ENCODE data around the gene MLLT6.

The MLLT6 gene

GRCh38 chr17:38735161-38735997, 30.3 kb downstream of the MLLT6 start:
- H3K9me3 ChIP-seq (ENCODE audit: control insufficient read depth, low read length), result no peaks in the 10 kb centered on the region
- peak overlapping the region in 1 of 2 experiments; percentile 74 for H2BK12ac ChIP-seq (ENCODE audit: low read length in 2 of 2)
- no peak overlapping the region for H3K23ac ChIP-seq (ENCODE audit: low read length in 2 of 2)
- H3K27me3 ChIP-seq (ENCODE audit: control insufficient read depth in 1 of 2, insufficient read depth in 1 of 2, low read length in 2 of 2), result no peaks in the 10 kb centered on the region
- H2BK5ac ChIP-seq (ENCODE audit: low read depth, low read length, poor library complexity, severe bottlenecking), result no peak overlapping the region
- peak overlapping the region; percentile 41 for H2BK15ac ChIP-seq (ENCODE audit: low read depth, poor library complexity, severe bottlenecking)
- H3K4me1 ChIP-seq (ENCODE audit: control insufficient read depth, insufficient read depth, low read depth, low read length), result peaks cover 23% of the 10 kb centered on the region
- peak overlapping the region; percentile 19 for H2AK5ac ChIP-seq (ENCODE audit: low read length, severe bottlenecking)
- WGBS, result 65% methylated on average over 17 of the region's 23 CpGs
- no peak overlapping the region for H2BK120ac ChIP-seq (ENCODE audit: low read depth, low read length)
- no peak overlapping the region for H3K9ac ChIP-seq (ENCODE audit: low read length)
- peaks cover 79 to 83% of the 10 kb centered on the region in 2 experiments for H3K36me3 ChIP-seq (ENCODE audit: control insufficient read depth in 1 of 2, insufficient read depth in 2 of 2, low read depth in 1 of 2, low read length in 2 of 2)
- H3K14ac ChIP-seq (ENCODE audit: low read length in 2 of 2), result peak overlapping the region in 1 of 2 experiments; percentile 56
- H4K8ac ChIP-seq (ENCODE audit: low read length), result peak overlapping the region; percentile 38
- no peak overlapping the region for H3K4me2 ChIP-seq (ENCODE audit: low read length, poor library complexity, severe bottlenecking)
- peaks cover 38% of the 10 kb centered on the region for H3K79me1 ChIP-seq (replicated peaks; ENCODE audit: low read length, poor library complexity, severe bottlenecking)
- no peak overlapping the region for H3K4me3 ChIP-seq (ENCODE audit: insufficient read depth in 1 of 2, low read depth in 1 of 2, low read length in 2 of 2)
- no peak overlapping the region for H2AFZ ChIP-seq (ENCODE audit: low read depth, low read length)
- DNase-seq, result peak; percentile 45
- H3K27ac ChIP-seq (ENCODE audit: low read length, poor library complexity, severe bottlenecking), result no peak overlapping the region
- H3K4ac ChIP-seq (ENCODE audit: low read depth in 1 of 2, low read length in 2 of 2), result no peak overlapping the region
- peak overlapping the region; percentile 16 for H4K91ac ChIP-seq (ENCODE audit: low read length)
- peak overlapping the region in 1 of 2 experiments; percentile 28 for H3K18ac ChIP-seq (ENCODE audit: low read depth in 1 of 2, low read length in 2 of 2)

- DNase-seq, result no peak
- peaks cover 61 to 78% of the 10 kb centered on the region in 2 experiments for H3K36me3 ChIP-seq (ENCODE audit: control insufficient read depth in 1 of 2, insufficient read depth in 2 of 2, low read depth in 1 of 2, low read length in 2 of 2)
- no peak overlapping the region for H4K8ac ChIP-seq (ENCODE audit: low read length)
- peaks cover 22% of the 10 kb centered on the region for H3K4me1 ChIP-seq (ENCODE audit: control insufficient read depth, insufficient read depth, low read depth, low read length)
- no peak overlapping the region for H3K18ac ChIP-seq (ENCODE audit: low read depth in 1 of 2, low read length in 2 of 2)
- H3K27ac ChIP-seq (ENCODE audit: low read length, poor library complexity, severe bottlenecking), result no peak overlapping the region
- no peak overlapping the region for H3K4me3 ChIP-seq (ENCODE audit: insufficient read depth in 1 of 2, low read depth in 1 of 2, low read length in 2 of 2)
- H3K27me3 ChIP-seq (ENCODE audit: control insufficient read depth in 1 of 2, insufficient read depth in 1 of 2, low read length in 2 of 2), result no peaks in the 10 kb centered on the region
- peaks cover 42% of the 10 kb centered on the region for H3K79me1 ChIP-seq (replicated peaks; ENCODE audit: low read length, poor library complexity, severe bottlenecking)
- no peak overlapping the region for H4K91ac ChIP-seq (ENCODE audit: low read length)
- H3K14ac ChIP-seq (ENCODE audit: low read length in 2 of 2), result no peak overlapping the region
- no peak overlapping the region for H3K4me2 ChIP-seq (ENCODE audit: low read length, poor library complexity, severe bottlenecking)
- no peaks in the 10 kb centered on the region for H3K9me3 ChIP-seq (ENCODE audit: control insufficient read depth, low read length)
- no peak overlapping the region for H2BK15ac ChIP-seq (ENCODE audit: low read depth, poor library complexity, severe bottlenecking)
- H3K23ac ChIP-seq (ENCODE audit: low read length in 2 of 2), result no peak overlapping the region
- H2BK5ac ChIP-seq (ENCODE audit: low read depth, low read length, poor library complexity, severe bottlenecking), result no peak overlapping the region
- 97% methylated on average over 12 of the region's 14 CpGs for WGBS
- no peak overlapping the region for H3K4ac ChIP-seq (ENCODE audit: low read depth in 1 of 2, low read length in 2 of 2)
- no peak overlapping the region for H3K9ac ChIP-seq (ENCODE audit: low read length)
- H2AK5ac ChIP-seq (ENCODE audit: low read length, severe bottlenecking), result no peak overlapping the region
- no peak overlapping the region for H2BK12ac ChIP-seq (ENCODE audit: low read length in 2 of 2)
- H2AFZ ChIP-seq (ENCODE audit: low read depth, low read length), result no peak overlapping the region
- H2BK120ac ChIP-seq (ENCODE audit: low read depth, low read length), result no peak overlapping the region
These were observed 33.1 kb downstream of the MLLT6 start for GRCh38 chr17:38738007-38738662.

DNA sequence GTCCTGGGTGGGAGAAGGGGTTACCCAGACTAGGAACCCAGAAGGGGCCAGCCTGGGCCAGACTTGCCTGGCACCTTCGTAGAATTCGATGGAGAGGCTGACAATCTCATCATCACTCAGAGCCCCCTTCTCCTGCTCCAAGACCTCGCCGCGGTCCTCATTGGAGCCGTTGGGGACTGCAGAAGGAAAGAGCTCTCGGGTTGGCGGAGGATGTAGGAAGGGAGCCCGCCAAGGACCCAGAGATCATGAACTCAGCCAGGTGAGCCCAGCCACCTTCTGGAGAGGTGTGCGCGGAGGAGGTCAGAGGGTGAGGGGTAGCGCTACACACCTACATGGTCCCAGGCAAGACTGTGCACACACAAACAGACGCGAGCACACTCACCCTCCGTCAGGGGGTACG, 33.6 kb downstream of the MLLT6 start:
- 98% methylated on average over 16 of the region's 16 CpGs for WGBS

DNA sequence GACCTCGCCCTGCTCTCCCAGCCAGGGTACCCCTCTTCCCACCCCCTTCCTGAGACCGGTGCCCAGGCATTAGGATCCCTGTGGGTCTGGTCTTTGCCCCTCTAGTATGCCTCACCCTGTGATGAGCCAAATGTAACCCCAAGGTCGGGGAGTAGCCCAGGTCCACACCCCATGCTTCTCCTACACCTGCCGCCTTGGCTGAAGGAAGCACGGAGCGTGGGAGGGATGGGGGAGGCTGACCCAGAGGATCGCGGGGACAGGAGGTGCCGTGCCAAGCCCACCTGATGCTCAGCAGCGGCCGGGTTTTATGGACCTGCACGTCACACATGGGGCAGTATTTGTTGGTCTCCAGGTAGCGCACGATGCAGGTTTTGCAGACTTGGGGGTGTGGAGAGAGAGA, 34.2 kb downstream of the MLLT6 start:
- no peak overlapping the region for H3K4me3 ChIP-seq (ENCODE audit: insufficient read depth in 1 of 2, low read depth in 1 of 2, low read length in 2 of 2)
- no peak overlapping the region for H2BK120ac ChIP-seq (ENCODE audit: low read depth, low read length)
- no peak overlapping the region for H3K23ac ChIP-seq (ENCODE audit: low read length in 2 of 2)
- H3K14ac ChIP-seq (ENCODE audit: low read length in 2 of 2), result no peak overlapping the region
- no peaks in the 10 kb centered on the region for H3K9me3 ChIP-seq (ENCODE audit: control insufficient read depth, low read length)
- DNase-seq, result no peak
- no peak overlapping the region for H2BK15ac ChIP-seq (ENCODE audit: low read depth, poor library complexity, severe bottlenecking)
- no peaks in the 10 kb centered on the region for H3K27me3 ChIP-seq (ENCODE audit: control insufficient read depth in 1 of 2, insufficient read depth in 1 of 2, low read length in 2 of 2)
- no peak overlapping the region for H3K18ac ChIP-seq (ENCODE audit: low read depth in 1 of 2, low read length in 2 of 2)
- H4K8ac ChIP-seq (ENCODE audit: low read length), result no peak overlapping the region
- no peak overlapping the region for H2AFZ ChIP-seq (ENCODE audit: low read depth, low read length)
- H2BK12ac ChIP-seq (ENCODE audit: low read length in 2 of 2), result no peak overlapping the region
- H3K4me1 ChIP-seq (ENCODE audit: control insufficient read depth, insufficient read depth, low read depth, low read length), result peaks cover 24% of the 10 kb centered on the region
- H3K36me3 ChIP-seq (ENCODE audit: control insufficient read depth in 1 of 2, insufficient read depth in 2 of 2, low read depth in 1 of 2, low read length in 2 of 2), result peaks cover 49 to 72% of the 10 kb centered on the region in 2 experiments
- H3K4me2 ChIP-seq (ENCODE audit: low read length, poor library complexity, severe bottlenecking), result no peak overlapping the region
- no peak overlapping the region for H3K9ac ChIP-seq (ENCODE audit: low read length)
- no peak overlapping the region for H2AK5ac ChIP-seq (ENCODE audit: low read length, severe bottlenecking)
- H3K79me1 ChIP-seq (replicated peaks; ENCODE audit: low read length, poor library complexity, severe bottlenecking), result peaks cover 36% of the 10 kb centered on the region
- no peak overlapping the region for H3K27ac ChIP-seq (ENCODE audit: low read length, poor library complexity, severe bottlenecking)
- no peak overlapping the region for H4K91ac ChIP-seq (ENCODE audit: low read length)
- no peak overlapping the region for H3K4ac ChIP-seq (ENCODE audit: low read depth in 1 of 2, low read length in 2 of 2)
- WGBS, result 98% methylated on average over 11 of the region's 14 CpGs
- H2BK5ac ChIP-seq (ENCODE audit: low read depth, low read length, poor library complexity, severe bottlenecking), result no peak overlapping the region

More for the DNA sequence above, 33.6 kb downstream of the MLLT6 start:
- Histone ChIP-seq H3K4me3 (ENCODE audit: insufficient read depth in 1 of 2, low read depth in 1 of 2, low read length in 2 of 2) (no peak overlapping the region), H3K18ac (ENCODE audit: low read depth in 1 of 2, low read length in 2 of 2) (no peak overlapping the region), H2BK15ac (ENCODE audit: low read depth, poor library complexity, severe bottlenecking) (no peak overlapping the region), H3K4me1 (ENCODE audit: control insufficient read depth, insufficient read depth, low read depth, low read length) (peaks cover 25% of the 10 kb centered on the region), H4K91ac (ENCODE audit: low read length) (no peak overlapping the region), H3K4ac (ENCODE audit: low read depth in 1 of 2, low read length in 2 of 2) (no peak overlapping the region), H3K36me3 (ENCODE audit: control insufficient read depth in 1 of 2, insufficient read depth in 2 of 2, low read depth in 1 of 2, low read length in 2 of 2) (peaks cover 55 to 75% of the 10 kb centered on the region in 2 experiments), H3K9ac (ENCODE audit: low read length) (no peak overlapping the region), H2AFZ (ENCODE audit: low read depth, low read length) (no peak overlapping the region), H3K23ac (ENCODE audit: low read length in 2 of 2) (no peak overlapping the region), H2BK5ac (ENCODE audit: low read depth, low read length, poor library complexity, severe bottlenecking) (no peak overlapping the region), H2AK5ac (ENCODE audit: low read length, severe bottlenecking) (no peak overlapping the region), H2BK120ac (ENCODE audit: low read depth, low read length) (no peak overlapping the region), H3K9me3 (ENCODE audit: control insufficient read depth, low read length) (no peaks in the 10 kb centered on the region), H3K14ac (ENCODE audit: low read length in 2 of 2) (no peak overlapping the region), H3K4me2 (ENCODE audit: low read length, poor library complexity, severe bottlenecking) (no peak overlapping the region), H4K8ac (ENCODE audit: low read length) (no peak overlapping the region), H3K27me3 (ENCODE audit: control insufficient read depth in 1 of 2, insufficient read depth in 1 of 2, low read length in 2 of 2) (no peaks in the 10 kb centered on the region), H2BK12ac (ENCODE audit: low read length in 2 of 2) (no peak overlapping the region), H3K79me1 (replicated peaks; ENCODE audit: low read length, poor library complexity, severe bottlenecking) (peaks cover 41% of the 10 kb centered on the region), H3K27ac (ENCODE audit: low read length, poor library complexity, severe bottlenecking) (no peak overlapping the region)
- no peak for DNase-seq
